SJSA1 (cell line): Measurements from ENCODE around the gene CABCOCO1. TPM values are rescaled to one million over a fixed set of nuclear protein-coding genes. Genes with fewer than 3 reads are reported as not detected.

Experiments used
- DNase-seq, 2 experiments: peaks; one replicate each; pipeline ENCODE4 v3.0.0-alpha.2; 2015 to 2020; ENCODE audit warnings: low spot score in 2 of 2, low read depth in 1 of 2
- H3K27ac ChIP-seq: fragments of 250-450 bp; sonication (Bioruptor Pico); 2 replicates; pipeline ENCODE4 v1.5.1; 2020; ENCODE audit warnings: mild to moderate bottlenecking, moderate library complexity
- H3K27me3 ChIP-seq: fragments of 250-450 bp; sonication (Bioruptor Pico); replicated peaks from 2 replicates; pipeline ENCODE4 v1.5.1; 2020; ENCODE audit warnings: mild to moderate bottlenecking, moderate library complexity
- H3K36me3 ChIP-seq: fragments of 250-450 bp; sonication (Bioruptor Pico); 2 replicates; pipeline ENCODE4 v1.5.1; 2020; ENCODE audit warnings: mild to moderate bottlenecking
- H3K4me1 ChIP-seq: fragments of 250-450 bp; sonication (Bioruptor Pico); replicated peaks from 2 replicates; pipeline ENCODE4 v1.6.1; 2021; ENCODE audit warnings: mild to moderate bottlenecking
- H3K4me3 ChIP-seq: fragments of 250-450 bp; sonication (Bioruptor Pico); 2 replicates; pipeline ENCODE4 v1.5.1; 2020; ENCODE audit warnings: mild to moderate bottlenecking
- H3K9me3 ChIP-seq: fragments of 250-450 bp; sonication (Bioruptor Pico); replicated peaks from 2 replicates; pipeline ENCODE4 v1.5.1; 2020; ENCODE audit warnings: mild to moderate bottlenecking
- total RNA-seq: library from RNA; depleted of rRNA; stranded (reverse); fragments of >200 nt; shearing (Covaris generic); gene quantifications from 2 replicates; pipeline ENCODE4 v1.2.3, GENCODE V29; 2014

CABCOCO1 gene
- total RNA-seq, 1 experiment from 2014 or later = 2.2 TPM

DNA sequence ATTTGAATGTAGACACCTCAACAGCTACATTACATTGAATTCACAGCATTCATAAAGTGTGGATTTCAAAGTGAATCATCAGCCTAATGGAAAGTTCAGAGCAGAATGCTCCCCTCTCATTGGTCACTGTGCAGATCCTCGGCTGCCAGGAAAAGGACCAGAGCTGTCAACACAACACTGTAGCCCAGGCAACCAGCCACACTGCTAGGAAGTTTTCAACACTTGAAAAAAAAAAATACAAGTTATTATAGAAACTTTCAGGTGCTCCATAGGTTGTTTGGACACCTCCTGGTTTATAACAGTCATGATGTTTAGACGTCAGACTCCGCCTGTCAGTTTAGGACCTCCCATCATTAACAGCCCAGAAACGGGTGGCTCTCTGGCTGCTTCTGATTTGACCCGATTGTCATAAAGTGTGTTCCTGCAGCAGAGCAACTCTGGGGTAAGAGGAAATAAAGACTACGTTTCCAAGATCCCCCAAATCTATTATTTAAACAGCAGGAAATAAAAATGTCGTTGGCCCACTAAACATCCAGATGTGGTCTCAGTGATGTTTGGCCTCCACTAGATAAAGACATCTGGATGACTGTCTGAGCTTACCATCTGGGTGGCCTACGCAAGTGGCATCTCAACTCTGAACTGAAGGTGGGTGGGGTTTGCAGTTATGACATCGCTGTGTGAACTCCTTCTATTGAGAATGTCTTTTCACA is 117.4 kb downstream of the CABCOCO1 start:
- Histone ChIP-seq H3K27me3 (no peaks in the 10 kb centered on the region), H3K36me3 (no peaks in the 10 kb centered on the region), H3K9me3 (no peaks in the 10 kb centered on the region), H3K4me3 (no peak overlapping the region), H3K4me1 (peaks cover 3% of the 10 kb centered on the region; the same call in 1 of the 2 replicates), H3K27ac (0 out of 2 replicates have a peak overlapping the region, but pooled peaks have one; percentile 24)
- peak; percentile 40 to 49 for DNase-seq

DNA sequence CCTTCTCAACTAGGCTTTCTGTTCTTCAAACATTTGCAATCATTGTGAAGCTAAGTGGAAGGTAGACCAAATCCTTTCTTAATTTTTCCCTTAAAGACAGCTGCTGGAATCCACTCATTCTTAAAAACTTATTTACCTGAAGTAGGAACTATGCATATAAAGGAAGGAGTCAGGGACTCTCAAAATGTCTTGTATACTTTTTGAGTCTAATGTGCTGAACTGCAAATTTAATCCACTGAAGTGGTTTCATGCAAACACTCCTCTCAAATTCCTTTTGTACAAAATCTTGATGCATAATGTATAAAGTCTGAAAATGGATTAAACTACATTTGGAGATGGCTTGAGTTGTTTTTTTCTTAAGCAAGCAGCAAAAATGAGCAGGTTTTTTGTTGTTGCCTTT is 118.0 kb downstream of the CABCOCO1 start:
- H3K4me3 ChIP-seq = no peak overlapping the region
- no peaks in the 10 kb centered on the region for H3K36me3 ChIP-seq
- no peak for DNase-seq
- no peaks in the 10 kb centered on the region for H3K9me3 ChIP-seq
- no peaks in the 10 kb centered on the region for H3K27me3 ChIP-seq
- peaks cover 6% of the 10 kb centered on the region; the same call in 1 of the 2 replicates for H3K4me1 ChIP-seq
- no peak overlapping the region for H3K27ac ChIP-seq

DNA sequence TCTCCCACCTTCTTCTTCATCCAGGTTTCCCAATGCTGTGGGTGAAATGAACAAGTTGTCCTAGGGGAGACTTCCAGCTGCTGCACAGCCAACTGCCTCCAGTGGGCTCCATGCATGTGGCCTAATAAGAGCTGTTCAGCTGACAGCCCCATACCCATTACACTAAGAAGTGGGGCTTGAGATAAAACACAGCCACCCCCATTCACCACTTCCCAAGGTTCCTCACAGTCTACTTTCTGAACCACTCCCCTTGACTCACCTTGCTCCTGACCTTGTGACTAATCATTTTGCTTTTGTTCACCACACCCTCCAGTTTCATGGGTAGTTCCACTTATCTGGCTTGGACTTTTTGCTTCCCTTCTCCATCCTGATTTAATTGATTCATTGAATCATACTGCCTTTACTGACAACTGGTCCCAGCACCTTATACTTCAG is 119.3 kb downstream of the CABCOCO1 start:
- Histone ChIP-seq H3K36me3 (no peaks in the 10 kb centered on the region), H3K27ac (no peak overlapping the region), H3K27me3 (no peaks in the 10 kb centered on the region), H3K4me3 (no peak overlapping the region), H3K4me1 (peaks cover 17% of the 10 kb centered on the region), H3K9me3 (no peaks in the 10 kb centered on the region)
- DNase-seq = no peak

DNA sequence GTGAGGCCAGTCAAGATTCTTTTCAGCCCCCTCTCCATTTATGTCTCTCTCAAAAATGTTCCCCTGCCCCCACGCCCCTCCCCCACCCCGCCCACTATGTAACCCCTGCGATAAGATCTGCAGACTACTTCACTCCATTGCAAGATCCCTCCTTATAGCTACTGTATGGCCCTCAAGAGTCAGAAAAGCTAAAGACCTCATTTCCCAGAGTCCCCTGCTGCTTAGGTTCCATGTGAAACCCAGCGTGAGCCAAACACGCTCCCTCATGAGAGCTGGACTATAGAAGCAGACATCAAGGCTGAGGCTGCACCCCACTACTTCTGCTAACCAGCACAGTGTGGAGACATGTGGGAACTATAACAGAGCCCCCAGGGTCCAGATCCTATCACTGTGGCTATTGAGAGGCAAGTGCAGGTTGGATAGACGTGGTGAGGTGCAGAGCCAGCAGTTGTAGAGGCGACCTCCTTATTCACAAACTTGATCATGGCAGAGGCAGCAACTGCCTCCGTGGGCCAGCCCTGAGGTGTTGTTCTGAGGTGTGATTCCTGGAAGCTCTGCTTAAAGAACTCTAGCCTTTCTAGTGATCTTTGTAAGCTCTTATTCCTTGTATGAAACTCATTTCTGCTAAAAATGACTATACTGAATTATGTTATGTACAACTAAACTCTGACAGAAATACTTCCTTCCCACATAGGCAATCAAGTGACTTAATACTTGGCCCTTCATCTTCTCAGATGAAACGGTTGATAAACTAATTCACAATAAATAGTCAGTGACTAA is 121.8 kb downstream of the CABCOCO1 start:
- Histone ChIP-seq H3K36me3 (no peaks in the 10 kb centered on the region), H3K27ac (no peak overlapping the region), H3K9me3 (no peaks in the 10 kb centered on the region), H3K27me3 (no peaks in the 10 kb centered on the region), H3K4me1 (peaks cover 25% of the 10 kb centered on the region), H3K4me3 (no peak overlapping the region)
- DNase-seq = no peak

DNA sequence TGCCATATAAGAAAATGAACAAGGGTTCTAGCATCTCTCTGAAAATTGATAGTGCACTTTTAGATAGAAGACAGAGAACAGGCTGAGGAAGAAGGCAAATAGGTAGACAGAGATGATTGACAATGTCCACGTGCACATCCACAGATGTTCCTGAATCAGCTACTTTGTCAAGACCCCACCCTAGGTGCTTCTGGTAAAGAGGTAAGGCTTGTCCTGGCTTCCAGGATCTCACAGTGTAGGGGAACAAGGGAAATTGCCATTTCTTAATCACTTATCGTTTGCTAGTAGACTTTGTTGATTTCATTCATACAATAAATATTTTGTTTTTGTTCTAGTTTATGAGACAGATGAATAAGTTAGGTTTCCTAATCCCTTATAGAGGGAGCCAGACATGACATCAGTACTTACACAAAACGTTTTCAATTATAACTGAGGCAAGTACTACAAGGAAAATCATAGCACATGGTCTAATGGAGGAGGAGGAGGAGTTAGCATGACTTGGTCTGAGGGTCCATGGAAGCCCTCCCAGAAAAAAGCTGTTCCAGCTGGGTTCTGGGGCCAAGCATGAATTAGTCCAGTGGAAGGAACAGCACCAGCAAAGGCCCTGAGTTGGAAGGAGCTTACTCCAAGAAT is 122.9 kb downstream of the CABCOCO1 start:
- Histone ChIP-seq H3K4me3 (no peak overlapping the region), H3K27me3 (no peaks in the 10 kb centered on the region), H3K9me3 (no peaks in the 10 kb centered on the region), H3K4me1 (peaks cover 22% of the 10 kb centered on the region), H3K27ac (peak overlapping the region; percentile 84), H3K36me3 (no peaks in the 10 kb centered on the region)
- no peak for DNase-seq

DNA sequence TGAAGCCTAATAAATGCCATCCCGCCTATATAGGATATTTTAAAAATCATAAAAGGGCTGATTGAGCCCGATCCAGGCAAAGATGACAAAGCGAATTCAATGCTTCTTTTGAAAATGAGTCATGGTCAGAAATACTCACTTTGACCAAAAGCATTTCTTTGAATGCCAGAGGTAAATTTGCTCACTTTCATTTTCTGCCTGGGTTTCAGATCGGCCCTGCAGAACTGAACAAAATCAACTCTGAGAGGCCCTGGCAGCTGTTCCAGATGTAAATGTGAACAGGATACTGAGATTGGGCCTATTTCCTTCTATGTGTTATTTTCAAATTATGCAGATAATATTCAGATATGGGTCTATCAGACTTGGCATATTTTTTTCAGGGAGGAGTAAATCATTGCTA is 124.0 kb downstream of the CABCOCO1 start:
- Histone ChIP-seq H3K9me3 (no peaks in the 10 kb centered on the region), H3K4me3 (no peak overlapping the region), H3K27ac (peak overlapping the region; percentile 84), H3K36me3 (no peaks in the 10 kb centered on the region), H3K4me1 (peaks cover 22% of the 10 kb centered on the region), H3K27me3 (no peaks in the 10 kb centered on the region)
- peak; percentile 52 to 73 for DNase-seq

DNA sequence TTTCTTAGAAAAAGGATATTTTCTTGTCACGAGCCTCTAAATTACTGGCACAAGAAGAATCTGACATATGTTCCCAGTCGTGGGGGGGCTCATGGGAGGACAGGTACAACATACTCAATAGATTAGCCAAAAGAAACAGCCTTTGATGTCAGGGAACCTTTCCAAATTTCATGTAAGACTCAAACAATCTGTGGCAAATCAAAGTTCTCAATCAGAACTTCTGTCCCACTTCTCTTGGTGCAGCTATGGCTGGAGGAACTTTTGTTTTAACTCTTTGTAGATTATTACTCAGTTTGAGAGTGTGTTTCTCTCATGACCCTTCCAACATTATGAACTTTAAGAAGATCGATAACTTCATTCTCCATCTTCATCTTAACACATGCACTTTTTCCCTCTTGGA is 124.4 kb downstream of the CABCOCO1 start:
- no peak overlapping the region for H3K4me3 ChIP-seq
- no peaks in the 10 kb centered on the region for H3K36me3 ChIP-seq
- DNase-seq = no peak
- no peaks in the 10 kb centered on the region for H3K9me3 ChIP-seq
- peaks cover 25% of the 10 kb centered on the region for H3K4me1 ChIP-seq
- no peaks in the 10 kb centered on the region for H3K27me3 ChIP-seq
- H3K27ac ChIP-seq = peak overlapping the region; percentile 84

DNA sequence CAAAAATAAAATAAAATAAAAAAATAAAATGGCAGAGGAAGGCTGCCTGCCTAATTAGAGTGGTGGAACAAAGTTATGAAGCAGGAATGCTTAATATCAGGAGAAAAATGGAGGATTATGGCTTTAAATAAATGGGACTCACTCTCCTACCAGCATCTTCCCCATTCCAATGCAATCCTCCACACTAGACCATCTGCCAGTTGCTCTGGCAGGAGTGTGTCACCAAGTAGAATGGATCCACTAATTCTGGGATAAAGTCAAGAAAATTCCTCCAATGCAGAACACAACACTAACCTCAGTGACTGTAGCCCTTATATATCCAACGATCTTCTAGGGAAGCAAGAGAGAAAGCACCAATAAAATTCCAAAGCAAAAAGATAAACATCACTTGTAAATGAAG is 126.3 kb downstream of the CABCOCO1 start:
- DNase-seq = no peak
- H3K4me3 ChIP-seq = no peak overlapping the region
- no peak overlapping the region for H3K27ac ChIP-seq
- H3K36me3 ChIP-seq = no peaks in the 10 kb centered on the region
- H3K9me3 ChIP-seq = no peaks in the 10 kb centered on the region
- H3K27me3 ChIP-seq = no peaks in the 10 kb centered on the region
- H3K4me1 ChIP-seq = peaks cover 41% of the 10 kb centered on the region

DNA sequence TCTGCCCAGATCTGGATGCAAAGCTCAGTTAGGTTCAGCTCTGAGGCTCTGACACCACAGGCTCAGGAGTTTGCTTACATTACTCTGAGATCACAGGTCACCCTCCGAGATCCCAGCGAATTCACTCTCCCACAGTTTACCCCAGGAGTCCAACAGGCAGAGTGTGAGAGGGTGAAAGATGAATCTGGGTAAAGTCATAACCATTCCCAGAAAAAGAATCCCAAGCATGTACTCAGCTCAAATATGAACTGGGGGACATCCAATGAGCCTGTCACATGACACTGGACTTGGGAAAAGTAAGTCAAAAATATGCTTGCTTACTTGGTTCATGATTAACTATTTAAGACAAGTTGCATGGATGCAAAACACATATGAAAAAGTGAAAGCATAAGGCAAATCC is 128.5 kb downstream of the CABCOCO1 start:
- H3K4me1 ChIP-seq = peaks cover 43% of the 10 kb centered on the region
- no peak overlapping the region for H3K27ac ChIP-seq
- DNase-seq = no peak

DNA sequence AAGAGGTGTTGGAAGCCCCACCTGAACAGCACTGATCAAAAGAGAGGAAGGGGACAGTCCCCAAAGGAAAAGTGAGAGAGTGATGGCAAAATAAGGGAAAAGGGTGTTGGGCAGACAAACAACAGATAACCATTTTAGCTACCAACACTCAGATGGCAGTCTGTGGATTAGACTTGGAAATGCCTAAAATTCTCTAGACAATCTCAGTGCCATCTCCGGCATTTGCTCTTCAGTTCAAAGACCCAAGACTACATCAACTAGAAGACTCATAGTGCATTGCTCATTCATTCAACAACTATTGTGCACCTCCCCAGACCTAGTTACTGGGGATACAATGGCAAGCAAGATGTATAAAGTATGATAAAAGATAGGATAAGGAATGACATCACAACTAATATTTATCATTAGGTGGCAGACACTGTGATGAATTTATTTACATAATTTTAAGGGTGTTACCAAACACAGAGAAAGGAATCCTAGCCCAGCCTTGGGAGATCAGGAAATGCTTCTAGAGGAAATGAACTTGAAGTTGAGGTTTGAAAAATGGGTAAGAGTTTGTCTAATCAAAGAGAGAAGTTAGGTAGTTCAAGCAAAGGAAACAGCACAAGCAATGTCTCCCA is 129.5 kb downstream of the CABCOCO1 start:
- Histone ChIP-seq H3K4me3 (no peak overlapping the region), H3K27me3 (no peaks in the 10 kb centered on the region), H3K36me3 (no peaks in the 10 kb centered on the region), H3K9me3 (no peaks in the 10 kb centered on the region), H3K4me1 (peaks cover 35% of the 10 kb centered on the region), H3K27ac (no peak overlapping the region)
- no peak for DNase-seq

More for the DNA sequence above, 128.5 kb downstream of the CABCOCO1 start:
- Histone ChIP-seq H3K4me3 (no peak overlapping the region), H3K27me3 (no peaks in the 10 kb centered on the region), H3K9me3 (no peaks in the 10 kb centered on the region), H3K36me3 (no peaks in the 10 kb centered on the region)

DNA sequence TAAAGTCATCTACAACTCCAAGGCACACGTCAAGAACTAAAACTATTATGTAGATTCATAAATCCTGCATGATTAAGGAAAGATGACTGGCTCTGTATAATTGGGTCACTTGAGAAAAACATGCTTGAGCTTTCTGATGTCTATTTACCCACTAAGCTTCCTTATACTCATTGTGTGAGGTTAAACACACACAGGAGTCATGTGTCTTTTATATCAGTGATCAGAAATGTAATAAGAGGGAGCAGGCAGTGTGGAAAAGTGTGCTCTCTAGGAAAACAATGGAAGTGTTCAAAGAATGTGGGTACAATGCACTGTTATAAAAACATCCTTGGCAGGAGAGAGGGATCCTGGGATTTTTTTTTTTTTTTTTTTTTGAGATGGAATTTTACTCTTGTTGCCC is 130.2 kb downstream of the CABCOCO1 start:
- H3K4me1 ChIP-seq = peaks cover 29% of the 10 kb centered on the region
- no peaks in the 10 kb centered on the region for H3K9me3 ChIP-seq
- H3K27me3 ChIP-seq = no peaks in the 10 kb centered on the region
- no peak overlapping the region for H3K27ac ChIP-seq
- H3K4me3 ChIP-seq = no peak overlapping the region
- H3K36me3 ChIP-seq = no peaks in the 10 kb centered on the region
- peak in 1 of 2 experiments; percentile 30 for DNase-seq

DNA sequence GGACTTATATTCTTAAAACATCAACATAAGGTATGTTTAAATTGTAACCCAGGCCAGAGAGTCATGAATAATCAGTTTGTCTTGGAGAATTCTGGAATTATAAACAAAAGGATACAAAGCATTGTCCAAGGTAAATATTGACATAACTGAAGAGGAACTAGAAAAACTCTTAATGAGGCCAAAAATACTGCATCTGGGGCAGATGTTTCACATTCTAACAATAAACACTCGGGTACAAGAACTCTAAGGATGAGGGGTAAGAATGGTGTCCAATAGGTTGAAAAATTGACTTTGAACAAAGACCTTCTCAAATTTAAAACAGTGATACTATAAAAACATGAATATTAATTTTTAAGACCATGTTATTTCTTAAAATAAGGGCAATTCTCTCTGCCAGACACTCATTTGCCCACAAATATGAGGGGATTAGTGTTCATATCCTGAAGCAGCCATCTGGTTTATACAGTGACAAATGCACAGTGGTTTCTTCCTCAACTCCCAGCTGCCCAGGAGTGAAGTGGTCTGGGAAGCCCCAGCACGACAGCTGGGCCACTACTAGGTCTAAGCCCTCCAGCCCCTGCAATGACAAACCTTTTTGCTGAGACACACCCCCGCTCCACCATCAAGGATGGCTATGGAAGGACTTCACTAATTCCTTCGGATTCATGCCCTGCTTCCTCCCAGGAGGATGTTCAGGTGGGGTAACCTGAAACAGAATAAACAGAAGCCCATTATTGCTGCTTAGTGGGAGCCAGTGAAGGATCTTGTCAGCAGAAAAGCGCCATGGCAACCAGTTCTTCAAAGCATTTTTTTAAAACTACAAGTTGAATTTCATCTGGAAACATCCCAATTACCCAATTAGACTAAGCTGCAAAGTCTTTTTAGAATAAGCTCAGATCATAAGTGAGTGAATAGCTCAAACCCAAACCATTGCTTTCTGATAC is 131.3 kb downstream of the CABCOCO1 start:
- no peaks in the 10 kb centered on the region for H3K36me3 ChIP-seq
- no peak overlapping the region for H3K4me3 ChIP-seq

DNA sequence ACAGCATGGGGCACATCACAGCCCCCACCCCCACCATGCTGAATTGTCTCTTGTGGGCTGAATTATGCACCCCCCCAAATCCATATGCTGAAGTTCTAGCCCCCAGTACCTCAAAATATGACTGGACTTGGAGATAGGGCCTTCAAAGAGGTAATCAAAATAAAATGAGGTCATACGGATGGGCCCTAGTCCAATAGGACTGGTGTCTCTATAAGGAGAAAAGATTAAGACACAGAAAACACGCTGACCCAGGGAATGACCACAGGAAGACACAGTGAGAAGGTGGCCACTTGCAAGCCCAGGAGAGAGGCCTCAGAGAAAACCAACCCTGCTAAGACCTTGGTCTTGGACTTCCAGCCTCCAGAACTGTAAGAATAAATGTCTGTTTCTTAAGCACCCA is 132.4 kb downstream of the CABCOCO1 start:
- H3K9me3 ChIP-seq = no peaks in the 10 kb centered on the region
- DNase-seq = no peak
- no peaks in the 10 kb centered on the region for H3K27me3 ChIP-seq
- peaks cover 34% of the 10 kb centered on the region for H3K4me1 ChIP-seq
- no peak overlapping the region for H3K27ac ChIP-seq
- no peak overlapping the region for H3K4me3 ChIP-seq
- H3K36me3 ChIP-seq = no peaks in the 10 kb centered on the region

More for the DNA sequence above, 131.3 kb downstream of the CABCOCO1 start:
- no peak overlapping the region for H3K27ac ChIP-seq
- H3K4me1 ChIP-seq = peaks cover 34% of the 10 kb centered on the region
- peak; percentile 58 to 83 for DNase-seq
- H3K27me3 ChIP-seq = no peaks in the 10 kb centered on the region
- H3K9me3 ChIP-seq = no peaks in the 10 kb centered on the region
